IPS DF 4.7 (cell line): ENCODE data around the gene TMEM236.

Experiments used
- DNase-seq: peaks from one replicate; pipeline ENCODE4 v3.0.0-alpha.2; 2013; ENCODE audit warnings: low spot score; ENCODE audit errors: extremely low read depth

The TMEM236 gene

DNA sequence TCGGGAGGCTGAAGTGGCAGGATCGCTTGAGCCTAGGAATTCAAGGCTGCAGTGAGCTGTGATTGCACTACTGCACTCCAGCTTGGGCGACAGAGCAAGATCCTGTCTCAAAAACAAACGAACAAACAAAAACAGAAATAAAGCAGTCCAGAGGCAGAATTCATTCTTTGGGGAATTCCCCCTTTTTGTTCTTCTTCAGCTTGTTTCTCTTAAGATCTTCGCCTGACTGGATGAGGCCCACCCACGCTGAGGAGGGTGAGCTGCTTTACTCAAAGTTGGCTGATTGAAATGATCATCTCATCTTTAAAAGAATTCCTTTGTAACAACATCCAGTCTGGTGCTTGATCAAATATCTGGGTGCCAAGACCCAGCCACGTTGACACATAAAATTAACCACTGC, 67.8 kb downstream of the TMEM236 start:
- DNase-seq: no peak

DNA sequence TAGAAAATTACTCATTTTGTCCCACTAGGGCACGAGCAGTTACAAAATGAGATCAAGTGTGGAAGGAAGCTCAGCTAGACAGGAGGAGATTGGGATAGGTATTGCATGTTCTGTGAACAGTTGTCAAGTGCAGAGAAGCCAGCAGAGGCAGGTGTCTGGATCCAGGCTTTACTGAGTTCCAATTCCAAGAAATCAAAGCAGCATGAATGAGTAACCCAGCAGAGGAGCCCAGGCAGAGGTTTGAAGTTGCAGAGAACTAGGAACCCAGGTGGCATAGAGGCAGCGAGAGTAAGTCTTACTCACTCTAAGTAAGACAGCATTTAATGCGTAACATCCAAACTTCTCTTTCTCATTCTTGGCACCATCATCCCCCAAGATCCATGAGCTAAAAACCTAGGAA, 68.9 kb downstream of the TMEM236 start:
- no peak for DNase-seq

DNA sequence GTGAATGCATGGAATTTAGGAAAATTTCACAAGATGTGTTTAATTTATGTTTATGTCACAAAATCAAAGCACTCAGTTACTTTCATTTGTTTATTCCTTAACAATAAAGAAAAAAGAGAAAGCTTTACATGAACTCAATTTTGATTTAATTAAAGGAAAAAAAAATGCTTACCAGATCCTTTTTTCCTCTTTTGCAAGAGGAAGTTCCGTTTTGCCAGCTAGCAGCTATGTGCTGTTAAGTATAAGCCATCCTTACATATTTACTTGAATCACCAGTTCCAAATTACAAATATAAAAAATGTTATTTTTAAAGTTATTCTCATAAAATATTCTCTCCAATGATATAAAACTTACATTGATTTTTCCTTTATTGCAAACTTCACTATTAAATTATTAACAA, 69.9 kb downstream of the TMEM236 start:
- DNase-seq: no peak

DNA sequence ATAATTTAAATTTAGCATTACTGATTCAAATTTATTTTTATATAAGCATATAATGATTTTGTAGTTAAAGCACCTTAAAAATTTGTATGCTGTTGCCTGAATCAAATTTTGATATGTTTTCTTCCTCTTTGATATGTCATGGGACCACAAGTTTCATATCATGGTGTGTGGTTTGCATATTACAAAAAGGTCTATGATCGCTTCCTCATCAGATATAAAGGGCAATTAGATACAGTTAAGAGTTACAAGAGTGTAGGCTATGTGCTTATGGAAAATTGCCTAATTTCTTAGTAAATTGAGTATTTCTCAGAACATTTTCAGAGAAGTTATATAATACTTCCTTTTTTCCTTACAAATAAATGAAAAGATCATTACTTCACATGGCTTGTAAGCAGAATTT, 79.3 kb downstream of the TMEM236 start:
- DNase-seq: no peak

DNA sequence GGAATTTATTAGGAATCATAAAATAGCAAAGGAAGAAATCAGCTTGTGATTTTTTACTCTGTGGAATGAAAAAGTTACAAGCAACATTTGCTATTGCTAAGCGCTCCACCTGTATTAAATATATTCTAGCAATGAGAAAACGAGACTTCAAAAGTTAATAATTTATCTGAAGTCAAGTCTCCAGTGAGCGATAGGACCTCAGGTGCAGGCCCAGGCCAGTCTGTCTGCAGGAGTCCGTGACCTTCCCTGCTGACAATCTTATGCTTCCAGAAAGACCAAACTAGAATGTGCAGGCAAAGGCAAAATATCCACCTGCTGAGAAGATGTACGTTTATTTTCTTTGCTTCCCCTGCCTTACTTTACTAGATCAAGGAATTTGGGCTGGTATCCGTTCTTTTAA, 79.9 kb downstream of the TMEM236 start:
- no peak for DNase-seq

DNA sequence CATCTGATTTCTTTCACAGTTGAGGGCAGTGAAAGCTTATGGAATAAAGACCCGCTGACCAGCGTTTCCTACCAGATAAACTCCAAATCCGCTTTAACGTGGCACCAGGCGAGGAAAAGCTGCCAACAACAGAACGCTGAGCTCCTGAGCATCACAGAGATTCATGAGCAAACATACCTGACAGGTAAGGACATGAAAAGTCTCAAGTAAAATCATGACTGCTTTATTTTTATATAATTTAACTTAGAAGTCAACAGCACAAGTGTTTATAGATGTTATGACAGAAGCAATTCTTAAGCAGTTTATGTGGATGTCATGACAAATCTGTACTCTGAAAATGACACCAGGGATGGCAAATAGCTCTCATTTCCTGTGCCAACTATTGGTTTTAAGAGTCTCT, 81.7 kb downstream of the TMEM236 start:
- DNase-seq: no peak

DNA sequence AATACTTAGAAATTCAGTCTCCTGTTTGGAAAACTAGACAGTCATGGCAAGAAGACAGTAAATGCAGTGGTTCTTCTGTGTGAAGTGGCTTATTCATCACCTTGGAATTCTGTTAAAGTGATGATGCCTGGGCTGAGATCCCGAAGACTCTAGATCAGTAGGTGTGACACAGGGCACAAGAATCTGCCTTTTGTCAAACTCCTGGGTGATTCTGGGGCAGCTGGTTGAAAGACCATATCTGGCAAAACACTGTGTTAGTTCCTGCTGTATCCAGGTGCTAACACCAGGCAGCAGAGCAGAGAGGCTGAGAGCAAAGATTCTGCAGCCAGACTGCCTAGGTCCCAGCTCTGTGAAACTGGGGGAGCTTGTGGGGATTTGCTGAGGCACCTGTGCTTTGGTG, 83.7 kb downstream of the TMEM236 start:
- no peak for DNase-seq

DNA sequence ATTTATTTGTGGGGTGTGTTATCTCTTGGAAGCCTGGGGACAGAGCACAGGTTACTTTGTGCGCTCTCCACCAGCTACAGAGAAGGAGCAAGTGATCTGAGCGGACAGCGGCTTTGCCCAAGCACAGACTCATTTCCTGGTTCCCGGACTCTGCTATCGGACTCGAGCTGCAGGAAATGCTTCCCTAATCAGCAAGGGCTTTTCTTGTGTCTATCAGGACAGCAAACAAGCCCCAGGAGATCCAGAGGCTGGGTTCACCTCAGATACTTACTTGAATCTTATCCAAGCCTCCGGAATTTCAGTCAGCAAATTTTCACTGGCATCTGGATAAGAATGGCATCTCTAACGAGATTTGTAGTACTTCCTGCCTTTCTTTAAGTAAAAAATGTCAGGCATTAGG, 84.9 kb downstream of the TMEM236 start:
- no peak for DNase-seq

DNA sequence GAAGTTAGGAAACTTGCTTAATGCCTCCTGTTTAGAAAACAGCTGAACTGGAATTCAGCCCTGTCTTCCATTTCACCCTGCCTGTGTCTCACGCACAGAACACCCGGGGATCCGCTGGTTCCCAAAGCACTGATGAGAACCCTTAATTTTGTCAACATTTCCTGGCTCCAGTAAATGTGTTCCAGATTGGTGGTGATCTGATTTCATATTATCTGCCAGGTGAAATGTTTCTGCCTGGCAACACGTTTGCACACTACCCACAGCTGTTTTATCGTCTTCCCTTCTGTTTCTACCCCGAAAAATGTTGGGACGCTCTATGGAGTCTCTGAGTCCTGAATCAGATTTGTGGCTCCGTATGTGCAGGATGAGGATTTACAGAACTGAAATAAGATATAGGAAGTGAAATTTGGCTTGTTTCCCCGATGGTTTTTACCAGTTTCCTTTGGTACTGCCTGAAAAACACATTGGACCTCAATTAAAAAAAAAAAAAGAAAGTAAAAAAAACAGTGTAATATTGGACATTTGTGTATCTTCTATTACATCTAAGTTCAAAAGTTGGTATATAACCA, 86.2 kb downstream of the TMEM236 start:
- DNase-seq: no peak

DNA sequence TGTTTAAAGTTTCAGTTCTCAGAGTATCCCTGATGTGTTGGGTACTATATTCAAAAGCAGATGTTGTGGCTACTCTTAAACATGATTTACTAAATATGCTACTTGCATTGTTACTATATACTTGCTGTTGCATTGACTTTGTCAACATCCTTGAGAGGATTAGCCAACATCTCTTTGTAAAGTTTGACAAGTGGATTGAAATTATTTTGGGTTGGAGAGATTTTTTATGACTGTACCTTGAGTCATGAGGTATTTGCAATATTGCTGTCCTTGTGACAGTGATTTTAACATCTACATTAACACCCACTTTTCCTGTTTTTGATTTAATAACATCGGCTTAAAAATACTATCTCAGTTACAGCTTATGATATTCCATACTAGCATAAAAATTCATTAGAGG, 89.0 kb downstream of the TMEM236 start:
- no peak for DNase-seq

DNA sequence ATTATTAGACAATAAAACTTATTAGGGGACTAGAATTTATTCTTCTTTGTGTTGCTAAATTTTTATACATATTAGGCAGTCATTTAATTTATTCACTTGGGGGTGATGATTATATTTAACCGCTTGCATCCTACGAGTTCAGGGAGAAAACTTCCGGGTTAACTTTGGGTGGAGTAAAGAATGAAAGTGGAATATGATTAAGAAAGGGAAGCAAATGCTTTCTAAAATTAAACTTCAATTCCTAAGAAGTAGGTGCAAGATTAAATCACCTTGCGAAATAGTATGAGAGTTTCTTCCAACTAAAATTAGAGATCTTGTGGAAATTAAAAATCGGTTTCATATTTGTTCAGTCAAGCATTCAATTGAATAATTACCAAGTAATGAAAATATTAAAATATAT, 90.6 kb downstream of the TMEM236 start:
- DNase-seq: no peak

DNA sequence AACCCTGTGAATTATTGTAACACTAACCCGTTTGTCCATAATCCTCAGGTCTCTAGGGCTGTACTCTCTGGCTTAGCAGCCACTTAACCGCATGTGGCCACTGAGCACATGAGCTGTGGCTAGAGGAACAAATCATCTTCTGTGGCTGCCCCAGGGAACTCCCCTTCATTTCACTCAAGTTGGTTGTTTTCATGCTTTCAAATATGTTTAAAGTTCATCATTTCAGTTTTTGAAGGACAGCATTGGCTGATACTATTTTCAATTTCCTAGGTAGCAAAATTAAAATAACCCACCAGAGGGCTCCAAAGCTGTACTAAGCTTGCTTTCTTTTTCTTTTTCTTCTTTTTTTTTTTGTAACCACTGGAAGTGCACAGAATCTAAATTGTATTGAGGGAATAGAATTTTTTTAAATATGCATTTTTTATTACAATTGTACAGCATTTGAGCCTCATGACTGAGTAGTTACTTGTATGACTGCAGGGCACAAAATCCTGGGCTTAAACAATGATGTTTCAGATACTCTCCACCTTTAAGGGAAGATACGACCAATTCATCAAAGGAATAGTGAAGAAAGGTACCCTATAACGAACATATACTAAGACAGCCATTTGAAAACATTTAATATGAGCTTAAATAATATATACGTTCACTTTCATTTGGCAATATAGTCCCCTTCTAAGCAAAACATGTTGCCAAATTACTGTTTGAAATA, 95.7 kb downstream of the TMEM236 start:
- no peak for DNase-seq

DNA sequence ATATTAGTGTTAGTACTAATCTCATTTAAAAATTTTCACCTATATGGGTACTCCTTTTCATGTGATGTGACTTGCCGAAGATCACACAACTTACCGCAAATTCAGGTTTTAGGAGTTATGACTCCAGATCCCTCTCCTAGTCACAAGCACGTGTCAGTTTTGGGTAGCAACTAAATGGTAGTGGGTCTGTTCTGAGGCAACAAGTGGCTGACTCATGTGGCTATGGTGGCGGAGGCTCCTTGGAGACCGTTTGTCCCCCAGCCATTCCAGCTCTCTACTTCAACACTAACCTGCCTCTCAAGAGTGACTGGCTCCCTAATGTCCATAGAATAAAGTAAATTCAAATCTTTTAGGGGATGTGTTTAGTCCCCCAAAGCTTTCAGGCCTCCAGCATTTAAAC, 96.6 kb downstream of the TMEM236 start:
- no peak for DNase-seq
